Endothelial cell of umbilical vein (primary cell): ENCODE measurements around the gene RIOK1. TPM values are rescaled to one million over a fixed set of nuclear protein-coding genes. Genes with fewer than 3 reads are reported as not detected.

Experiments
- BruUV-seq: library from RNA; stranded (reverse); fragments of 400-500 nt; replicated peaks from 2 replicates; lab custom pipeline; 2021; lab: Mats Ljungman, UMichigan
- CTCF ChIA-PET: fragments of 300-600, 350-600 bp; sonication (Branson Sonifier 250); formaldehyde crosslinking; loops from one replicate; lab custom pipeline; 2021; ENCODE audit warnings: antibody characterized with exemption, inconsistent platforms; lab: Charles Lee
- POLR2A ChIA-PET: fragments of 300-600, 350-600 bp; sonication (Branson Sonifier 250); formaldehyde crosslinking; loops from one replicate; lab custom pipeline; 2021; ENCODE audit warnings: antibody characterized with exemption, inconsistent platforms; lab: Charles Lee
- DNase-seq: peaks from one replicate; pipeline ENCODE4 v3.0.0-alpha.2; 2011; ENCODE audit warnings: low read depth, low spot score
- FAIRE-seq: peaks from 2 replicates; lab custom pipeline; 2011; peaks lifted over from hg19 to GRCh38; lab: Jason Lieb, UNC
- H2AFZ ChIP-seq: 2 replicates; pipeline ENCODE4 v1.6.0; 2012; ENCODE audit warnings: low read depth, low read length, control low read depth, inconsistent platforms
- H3K27ac ChIP-seq: 2 replicates; pipeline ENCODE4 v1.5.1; 2011; ENCODE audit warnings: low read depth, mild to moderate bottlenecking, control low read depth, low read length, moderate library complexity; ENCODE audit not compliant: insufficient read depth
- H3K27me3 ChIP-seq, 2 experiments: 2 replicates each; pipeline versions ENCODE4 v1.6.0 to v1.6.1; 2011; ENCODE audit warnings: low read length in 2 of 2, mixed read lengths in 1 of 2; ENCODE audit not compliant: control insufficient read depth in 2 of 2, insufficient read depth in 2 of 2
- H3K36me3 ChIP-seq, 2 experiments: 2 replicates in 1 of 2; 3 replicates in 1 of 2; pipeline ENCODE4 v1.5.1; 2011; ENCODE audit warnings: low read length in 2 of 2, mild to moderate bottlenecking in 1 of 2, moderate library complexity in 1 of 2; ENCODE audit not compliant: control insufficient read depth in 2 of 2, insufficient read depth in 2 of 2; ENCODE audit errors: extremely low read depth in 1 of 2
- H3K4me1 ChIP-seq: 3 replicates; pipeline ENCODE4 v1.5.1; 2011; ENCODE audit warnings: mild to moderate bottlenecking, low read length; ENCODE audit not compliant: control insufficient read depth, insufficient read depth; ENCODE audit errors: extremely low read depth
- H3K4me2 ChIP-seq: 2 replicates; pipeline ENCODE4 v1.6.1; 2011; ENCODE audit warnings: low read length, control low read depth, mixed read lengths; ENCODE audit not compliant: insufficient read depth
- H3K4me3 ChIP-seq, 3 experiments: fragments of 200-600 bp in 1 of 3; sonication (generic), shearing (Covaris generic) in 1 of 3; replicated peaks in 1 of 3; 2 replicates each; pipeline ENCODE4 v1.5.1; 2011 to 2016; ENCODE audit warnings: control low read depth in 3 of 3, low read length in 3 of 3, mild to moderate bottlenecking in 2 of 3, inconsistent platforms in 1 of 3, low read depth in 1 of 3, moderate library complexity in 1 of 3; ENCODE audit not compliant: insufficient read depth in 1 of 3
- H3K79me2 ChIP-seq: 2 replicates; pipeline ENCODE4 v1.6.0; 2012; ENCODE audit warnings: low read length, inconsistent platforms; ENCODE audit not compliant: control insufficient read depth, insufficient read depth
- H3K9ac ChIP-seq: replicated peaks from 2 replicates; pipeline ENCODE3; 2011; ENCODE audit warnings: low read length, control low read depth; ENCODE audit not compliant: insufficient read depth; ENCODE audit errors: extremely low read depth
- H3K9me1 ChIP-seq: replicated peaks from 3 replicates; pipeline ENCODE4 v1.6.0; 2011; ENCODE audit warnings: mild to moderate bottlenecking, low read length; ENCODE audit not compliant: control insufficient read depth, insufficient read depth; ENCODE audit errors: extremely low read depth
- H3K9me3 ChIP-seq: replicated peaks from 2 replicates; pipeline ENCODE4 v1.5.1; 2012; ENCODE audit warnings: low read length, inconsistent platforms; ENCODE audit not compliant: control insufficient read depth, insufficient read depth
- H4K20me1 ChIP-seq: replicated peaks from 2 replicates; pipeline ENCODE3; 2011; ENCODE audit warnings: mild to moderate bottlenecking, low read length; ENCODE audit not compliant: control insufficient read depth, insufficient read depth; ENCODE audit errors: extremely low read depth
- EZH2 ChIP-seq: IDR thresholded peaks from 2 replicates; pipeline ENCODE4 v1.6.1; 2012; ENCODE audit warnings: borderline replicate concordance, low read depth, mild to moderate bottlenecking, moderate library complexity, low read length, inconsistent platforms; ENCODE audit not compliant: severe bottlenecking
- FOS ChIP-seq: IDR thresholded peaks from 2 replicates; pipeline ENCODE4 v1.6.1; 2011; ENCODE audit warnings: mild to moderate bottlenecking, low read length, moderate library complexity, borderline replicate concordance; ENCODE audit not compliant: insufficient read depth
- GATA2 ChIP-seq: IDR thresholded peaks from 2 replicates; pipeline ENCODE4 v1.7.0; 2011; ENCODE audit warnings: low read depth, mild to moderate bottlenecking, moderate library complexity, mixed read lengths, low read length; ENCODE audit not compliant: insufficient read length, insufficient read depth
- JUN ChIP-seq: IDR thresholded peaks from 2 replicates; pipeline ENCODE4 v1.6.1; 2011; ENCODE audit warnings: borderline replicate concordance, low read depth; ENCODE audit not compliant: insufficient read length, insufficient read depth
- MYC ChIP-seq: IDR thresholded peaks from one replicate; pipeline ENCODE4 v1.6.1; 2011; ENCODE audit warnings: mild to moderate bottlenecking, low read depth, low read length
- POLR2A ChIP-seq: IDR thresholded peaks from 2 replicates; pipeline ENCODE4 v1.6.1; 2012; ENCODE audit warnings: low read depth, mild to moderate bottlenecking, control low read depth, low read length
- POLR2AphosphoS5 ChIP-seq: IDR thresholded peaks from 2 replicates; pipeline ENCODE4 v1.6.1; 2012; ENCODE audit warnings: low read depth, mild to moderate bottlenecking, control low read depth, low read length, moderate library complexity; ENCODE audit not compliant: insufficient read depth
- dilution Hi-C: fragments of 300-500 bp; cut with MboI; formaldehyde crosslinking; loops from one replicate; pipeline ENCODE4 v1.15.0; 2019; ENCODE audit warnings: low sequenced_read_pairs; ENCODE audit not compliant: extremely low pct_ligation_motif_present
- intact Hi-C: fragments of 100-400 bp; cut with micrococcal nuclease; formaldehyde crosslinking; loops from one replicate; pipeline ENCODE4 v1.10.0; 2022
- polyA plus RNA-seq, 4 experiments: library from polyadenylated mRNA; depleted of rRNA in 3 of 4; stranded (reverse) in 3 of 4; unstranded in 1 of 4; fragments of >200 nt; gene quantifications; 2 replicates each; pipeline versions ENCODE4 v1.2.1 to v1.2.3, GENCODE V29; 2011 to 2012; ENCODE audit warnings: missing spikeins in 1 of 4
- total RNA-seq: library from RNA; stranded (reverse); gene quantifications from 2 replicates; pipeline ENCODE4 v1.2.3, GENCODE V29; 2021
- TF ChIP-seq, protein P1 (sequence below), 2 donors: IDR thresholded peaks; 1 replicate in 1 of 2; 2 replicates in 1 of 2; pipeline ENCODE4 v1.5.1; 2011; ENCODE audit warnings: low read length in 2 of 2, mild to moderate bottlenecking in 2 of 2, moderate library complexity in 2 of 2, control low read depth in 1 of 2, inconsistent platforms in 1 of 2, low read depth in 1 of 2; ENCODE audit not compliant: insufficient read depth in 1 of 2; ENCODE audit errors: extremely low read depth in 1 of 2

Gene RIOK1
- total and polyA plus RNA-seq, 2 donors (not counting 3 experiments of a cell fraction or from before 2014, with no cell fraction given) = 9.2 to 21.4 TPM

DNA sequence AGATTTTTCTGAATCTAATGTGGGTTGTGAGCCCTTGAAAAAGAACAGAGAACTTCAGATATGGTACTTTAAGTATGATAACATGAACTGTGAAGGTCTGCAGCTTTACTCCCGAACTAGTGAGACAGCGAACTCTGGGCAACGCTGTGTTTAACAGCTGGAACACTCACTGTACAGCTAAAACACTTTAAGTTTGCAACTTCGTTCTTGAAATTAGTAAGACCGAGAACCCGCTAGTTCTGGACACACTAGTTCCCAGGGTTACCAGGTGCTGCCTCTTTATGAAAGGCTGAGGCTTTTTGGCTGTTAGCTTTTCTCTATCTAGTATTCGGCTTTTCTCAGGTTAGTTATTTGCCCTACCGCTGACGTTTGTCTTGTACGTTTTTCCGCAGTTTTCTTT lies 52.9 kb downstream of the RIOK1 start:
- FAIRE-seq = no peak
- POLR2A ChIA-PET = no interaction called here
- dilution Hi-C loops = no loop called here

DNA sequence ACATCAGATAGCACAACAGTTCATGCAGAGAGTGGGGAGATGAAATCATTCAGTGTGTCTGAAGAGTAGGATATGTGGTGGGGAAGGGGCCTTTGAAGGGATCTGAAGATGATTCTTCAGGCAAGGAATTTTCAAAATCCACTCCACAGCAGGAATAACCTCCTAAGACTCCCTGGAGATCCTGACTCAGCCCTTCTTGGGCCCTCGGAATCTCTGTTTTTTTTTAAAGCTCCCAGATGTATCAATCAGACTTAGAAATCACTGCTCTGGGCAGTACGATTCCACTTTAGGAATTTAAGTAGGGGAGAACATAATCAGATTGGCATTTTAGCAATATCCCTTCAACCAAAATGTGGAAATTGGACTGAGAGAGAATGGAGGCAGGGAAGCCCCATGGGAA lies 55.5 kb downstream of the RIOK1 start:
- CTCF ChIA-PET = no interaction called here

More for the DNA sequence above, 52.9 kb downstream of the RIOK1 start:
- BruUV-seq = no TSS peak
- H3K79me2 ChIP-seq = no peaks in the 10 kb centered on the region
- no peaks in the 10 kb centered on the region for H3K27me3 ChIP-seq
- no peak for TF ChIP-seq POLR2A
- TF ChIP-seq, protein P1, sequence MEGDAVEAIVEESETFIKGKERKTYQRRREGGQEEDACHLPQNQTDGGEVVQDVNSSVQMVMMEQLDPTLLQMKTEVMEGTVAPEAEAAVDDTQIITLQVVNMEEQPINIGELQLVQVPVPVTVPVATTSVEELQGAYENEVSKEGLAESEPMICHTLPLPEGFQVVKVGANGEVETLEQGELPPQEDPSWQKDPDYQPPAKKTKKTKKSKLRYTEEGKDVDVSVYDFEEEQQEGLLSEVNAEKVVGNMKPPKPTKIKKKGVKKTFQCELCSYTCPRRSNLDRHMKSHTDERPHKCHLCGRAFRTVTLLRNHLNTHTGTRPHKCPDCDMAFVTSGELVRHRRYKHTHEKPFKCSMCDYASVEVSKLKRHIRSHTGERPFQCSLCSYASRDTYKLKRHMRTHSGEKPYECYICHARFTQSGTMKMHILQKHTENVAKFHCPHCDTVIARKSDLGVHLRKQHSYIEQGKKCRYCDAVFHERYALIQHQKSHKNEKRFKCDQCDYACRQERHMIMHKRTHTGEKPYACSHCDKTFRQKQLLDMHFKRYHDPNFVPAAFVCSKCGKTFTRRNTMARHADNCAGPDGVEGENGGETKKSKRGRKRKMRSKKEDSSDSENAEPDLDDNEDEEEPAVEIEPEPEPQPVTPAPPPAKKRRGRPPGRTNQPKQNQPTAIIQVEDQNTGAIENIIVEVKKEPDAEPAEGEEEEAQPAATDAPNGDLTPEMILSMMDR (IDR thresholded peaks at IDR 0.05; ENCODE audit: extremely low read depth in 1 of 2, insufficient read depth in 1 of 2, low read depth in 1 of 2, low read length in 2 of 2) = no peak
- H3K36me3 ChIP-seq = no peaks in the 10 kb centered on the region
- no peak overlapping the region for H3K9ac ChIP-seq
- H3K9me3 ChIP-seq = no peaks in the 10 kb centered on the region
- H3K4me3 ChIP-seq = no peak overlapping the region
- no peak overlapping the region for H3K27ac ChIP-seq
- CTCF ChIA-PET = no interaction called here
- H3K4me1 ChIP-seq = no peaks in the 10 kb centered on the region
- H4K20me1 ChIP-seq = no peaks in the 10 kb centered on the region
- no peak overlapping the region for H3K4me2 ChIP-seq
- no peak for DNase-seq
- no peaks in the 10 kb centered on the region for H3K9me1 ChIP-seq
- no peak overlapping the region for H2AFZ ChIP-seq
- intact Hi-C loops = no loop called here

More for the DNA sequence above, 55.5 kb downstream of the RIOK1 start:
- no peak for FAIRE-seq
- dilution Hi-C loops (no loop called here), intact Hi-C loops (no loop called here)
- Histone ChIP-seq H3K4me3 (no peak overlapping the region), H3K9me3 (no peaks in the 10 kb centered on the region), H3K79me2 (no peaks in the 10 kb centered on the region), H4K20me1 (no peaks in the 10 kb centered on the region), H3K27me3 (no peaks in the 10 kb centered on the region), H3K27ac (no peak overlapping the region), H2AFZ (no peak overlapping the region), H3K9ac (no peak overlapping the region), H3K4me1 (no peaks in the 10 kb centered on the region), H3K4me2 (no peak overlapping the region), H3K9me1 (no peaks in the 10 kb centered on the region), H3K36me3 (no peaks in the 10 kb centered on the region)
- DNase-seq = no peak
- no peak for TF ChIP-seq MYC
- no peak for TF ChIP-seq POLR2A
- no peak for TF ChIP-seq JUN
- no peak for TF ChIP-seq EZH2
- TF ChIP-seq POLR2AphosphoS5 = no peak
- no peak for TF ChIP-seq FOS
- TF ChIP-seq GATA2 = no peak
- no TSS peak for BruUV-seq
- POLR2A ChIA-PET = no interaction called here
